Stimulated activated naive B cell treated with anti-CD40 and anti-IgM and Interleukin-4, amounts not matched to agents 10 μg/mL and 1 μg/mL and 100 μg/mL, for 72 hours (primary cell): ENCODE data around the gene TFEB.

ENCODE experiments used
- ATAC-seq, 2 donors: fragments of 150-1000 bp; cut with Tn5 transposase; replicated peaks; 2 replicates each; pipeline ENCODE4 v1.10.0; 2021; ENCODE audit warnings: moderate library complexity in 1 of 2
- DNase-seq: peaks from one replicate; pipeline ENCODE4 v3.0.0; 2021
- H3K27ac Mint-ChIP-seq: one replicate; pipeline ENCODE4 v1.8.0; 2022; ENCODE audit warnings: mild to moderate bottlenecking, mixed read lengths
- H3K27me3 Mint-ChIP-seq, 2 donors: one replicate each; pipeline ENCODE4 v1.8.0; 2022; ENCODE audit warnings: mixed read lengths in 2 of 2
- H3K36me3 Mint-ChIP-seq, 2 donors: one replicate each; pipeline ENCODE4 v1.8.0; 2022; ENCODE audit warnings: mixed read lengths in 2 of 2, mild to moderate bottlenecking in 1 of 2
- H3K4me1 Mint-ChIP-seq, 2 donors: one replicate each; pipeline ENCODE4 v1.8.0; 2022; ENCODE audit warnings: mixed read lengths in 2 of 2, mild to moderate bottlenecking in 1 of 2
- H3K4me3 Mint-ChIP-seq, 2 donors: one replicate each; pipeline ENCODE4 v1.8.0; 2022; ENCODE audit warnings: mild to moderate bottlenecking in 2 of 2, mixed read lengths in 2 of 2, moderate library complexity in 1 of 2
- H3K9me3 Mint-ChIP-seq, 2 donors: one replicate each; pipeline ENCODE4 v1.8.0; 2022; ENCODE audit warnings: mixed read lengths in 2 of 2, mild to moderate bottlenecking in 1 of 2

Gene TFEB

GRCh38 chr6:41705996-41706835 is 29.2 kb downstream of the TFEB start:
- peak overlapping the region; percentile 99 for H3K27ac Mint-ChIP-seq
- peak; percentile 90 to 93 for ATAC-seq
- peak; percentile 92 for DNase-seq
- H3K4me1 Mint-ChIP-seq, result peaks cover 78 to 98% of the 10 kb centered on the region in 2 donors
- peak overlapping the region; percentile 86 to 91 for H3K4me3 Mint-ChIP-seq
- peaks cover 56 to 73% of the 10 kb centered on the region in 2 donors for H3K36me3 Mint-ChIP-seq
- no peaks in the 10 kb centered on the region for H3K27me3 Mint-ChIP-seq
- H3K9me3 Mint-ChIP-seq, result peaks cover 0 to 4% of the 10 kb centered on the region in 2 donors

- ATAC-seq (no peak), DNase-seq (no peak)
- H3K27ac Mint-ChIP-seq, result peak overlapping the region; percentile 99
- peaks cover 52 to 74% of the 10 kb centered on the region in 2 donors for H3K36me3 Mint-ChIP-seq
- H3K4me1 Mint-ChIP-seq, result peaks cover 79 to 98% of the 10 kb centered on the region in 2 donors
- peak overlapping the region; percentile 86 to 91 for H3K4me3 Mint-ChIP-seq
- H3K9me3 Mint-ChIP-seq, result peaks cover 0 to 2% of the 10 kb centered on the region in 2 donors
- no peaks in the 10 kb centered on the region for H3K27me3 Mint-ChIP-seq
Observed at GRCh38 chr6:41705311-41705995, 30.0 kb downstream of the TFEB start.

- DNase-seq, result no peak
- H3K36me3 Mint-ChIP-seq, result peaks cover 47 to 69% of the 10 kb centered on the region in 2 donors
- no peaks in the 10 kb centered on the region for H3K27me3 Mint-ChIP-seq
- H3K4me1 Mint-ChIP-seq, result peaks cover 78 to 99% of the 10 kb centered on the region in 2 donors
- no peak for ATAC-seq
- H3K27ac Mint-ChIP-seq, result peak overlapping the region; percentile 99
- peaks cover 0 to 2% of the 10 kb centered on the region in 2 donors for H3K9me3 Mint-ChIP-seq
- H3K4me3 Mint-ChIP-seq, result peak overlapping the region; percentile 86 to 91
Observed at GRCh38 chr6:41704656-41705310, 30.6 kb downstream of the TFEB start.

- H3K36me3 Mint-ChIP-seq, result peaks cover 43 to 68% of the 10 kb centered on the region in 2 donors
- no peaks in the 10 kb centered on the region for H3K9me3 Mint-ChIP-seq
- no peak for ATAC-seq
- H3K4me3 Mint-ChIP-seq, result peak overlapping the region; percentile 86 to 91
- H3K27me3 Mint-ChIP-seq, result no peaks in the 10 kb centered on the region
- DNase-seq, result no peak
- H3K4me1 Mint-ChIP-seq, result peaks cover 79 to 100% of the 10 kb centered on the region in 2 donors
- H3K27ac Mint-ChIP-seq, result peak overlapping the region; percentile 99
Observed at GRCh38 chr6:41704028-41704427, 31.4 kb downstream of the TFEB start.

- Mint-ChIP-seq H3K27ac (peak overlapping the region; percentile 99), H3K4me3 (peak overlapping the region; percentile 39 to 86), H3K4me1 (peaks cover 77 to 100% of the 10 kb centered on the region in 2 donors), H3K27me3 (no peaks in the 10 kb centered on the region), H3K36me3 (peaks cover 43 to 68% of the 10 kb centered on the region in 2 donors), H3K9me3 (no peaks in the 10 kb centered on the region)
- no peak for ATAC-seq
- DNase-seq, result no peak
Observed at GRCh38 chr6:41702771-41703494, 32.5 kb downstream of the TFEB start.

- no peak for DNase-seq
- no peaks in the 10 kb centered on the region for H3K9me3 Mint-ChIP-seq
- H3K4me3 Mint-ChIP-seq, result peak overlapping the region in 1 of 2 donors; percentile 14
- H3K27me3 Mint-ChIP-seq, result no peaks in the 10 kb centered on the region
- peak overlapping the region; percentile 86 for H3K27ac Mint-ChIP-seq
- no peak for ATAC-seq
- H3K4me1 Mint-ChIP-seq, result peaks cover 70 to 97% of the 10 kb centered on the region in 2 donors
- peaks cover 42 to 64% of the 10 kb centered on the region in 2 donors for H3K36me3 Mint-ChIP-seq
Observed at GRCh38 chr6:41702089-41702745, 33.2 kb downstream of the TFEB start.

GRCh38 chr6:41700463-41701347 is 34.7 kb downstream of the TFEB start:
- Mint-ChIP-seq H3K9me3 (no peaks in the 10 kb centered on the region), H3K27ac (peak overlapping the region; percentile 92), H3K27me3 (no peaks in the 10 kb centered on the region), H3K4me1 (peaks cover 57 to 94% of the 10 kb centered on the region in 2 donors), H3K4me3 (peak overlapping the region; percentile 45 to 66), H3K36me3 (peaks cover 44 to 60% of the 10 kb centered on the region in 2 donors)
- DNase-seq (no peak), ATAC-seq (no peak)

GRCh38 chr6:41699063-41699462 is 36.3 kb downstream of the TFEB start:
- H3K4me1 Mint-ChIP-seq, result peaks cover 49 to 94% of the 10 kb centered on the region in 2 donors
- ATAC-seq (no peak), DNase-seq (no peak)
- no peak overlapping the region for H3K4me3 Mint-ChIP-seq
- H3K36me3 Mint-ChIP-seq, result peaks cover 43 to 51% of the 10 kb centered on the region in 2 donors
- H3K27me3 Mint-ChIP-seq, result no peaks in the 10 kb centered on the region
- peak overlapping the region; percentile 82 for H3K27ac Mint-ChIP-seq
- H3K9me3 Mint-ChIP-seq, result no peaks in the 10 kb centered on the region

- Mint-ChIP-seq H3K27ac (peak overlapping the region; percentile 91), H3K27me3 (no peaks in the 10 kb centered on the region), H3K9me3 (no peaks in the 10 kb centered on the region), H3K4me3 (peak overlapping the region in 1 of 2 donors; percentile 5), H3K4me1 (peaks cover 48 to 94% of the 10 kb centered on the region in 2 donors), H3K36me3 (peaks cover 37 to 42% of the 10 kb centered on the region in 2 donors)
- DNase-seq (no peak), ATAC-seq (no peak)
Observed at GRCh38 chr6:41697861-41698781, 37.3 kb downstream of the TFEB start.

- Mint-ChIP-seq H3K4me3 (no peak overlapping the region), H3K27ac (peak overlapping the region; percentile 25), H3K27me3 (no peaks in the 10 kb centered on the region), H3K9me3 (no peaks in the 10 kb centered on the region), H3K4me1 (peaks cover 42 to 89% of the 10 kb centered on the region in 2 donors), H3K36me3 (peaks cover 37 to 46% of the 10 kb centered on the region in 2 donors)
- no peak for DNase-seq
- no peak for ATAC-seq
Observed at GRCh38 chr6:41696788-41697187, 38.6 kb downstream of the TFEB start.

- ATAC-seq, result no peak
- H3K4me1 Mint-ChIP-seq, result peaks cover 40 to 86% of the 10 kb centered on the region in 2 donors
- no peak for DNase-seq
- peak overlapping the region; percentile 93 for H3K27ac Mint-ChIP-seq
- H3K36me3 Mint-ChIP-seq, result peaks cover 38 to 46% of the 10 kb centered on the region in 2 donors
- H3K9me3 Mint-ChIP-seq, result no peaks in the 10 kb centered on the region
- H3K27me3 Mint-ChIP-seq, result no peaks in the 10 kb centered on the region
- no peak overlapping the region for H3K4me3 Mint-ChIP-seq
Observed at GRCh38 chr6:41695825-41696224, 39.6 kb downstream of the TFEB start.
